Smooth muscle cell (in vitro differentiated cells): ENCODE measurements around the gene PROM2. TPM values are rescaled to one million over a fixed set of nuclear protein-coding genes. Genes with fewer than 3 reads are reported as not detected.
"Not testable (repeated sequence)": the region's sequence is repeated elsewhere in the genome, so short reads cannot be mapped to it uniquely, and the experiment has no call there.

Experiments used
- DNase-seq: peaks from one replicate; lab custom pipeline; 2025; ENCODE audit not compliant: unreplicated experiment; lab: John Stamatoyannopoulos, UW
- H2AFZ ChIP-seq: fragments of 200-600 bp; sonication (generic); 2 replicates; pipeline ENCODE4 v1.6.0; 2016; ENCODE audit warnings: antibody characterized with exemption, low read depth, mild to moderate bottlenecking
- H3F3A ChIP-seq: fragments of 200-600 bp; sonication (generic); 2 replicates; pipeline ENCODE4 v1.6.0; 2017; ENCODE audit warnings: antibody characterized with exemption, low read depth
- H3K27ac ChIP-seq: fragments of 200-600 bp; sonication (generic); 2 replicates; pipeline ENCODE4 v1.5.1; 2016; ENCODE audit warnings: low read depth, mild to moderate bottlenecking
- H3K27me3 ChIP-seq: fragments of 200-600 bp; sonication (generic); 2 replicates; pipeline ENCODE4 v1.6.1; 2016; ENCODE audit warnings: low read depth, mild to moderate bottlenecking
- H3K36me3 ChIP-seq: fragments of 200-600 bp; sonication (generic); 2 replicates; pipeline ENCODE4 v1.5.1; 2016; ENCODE audit warnings: low read depth
- H3K4me1 ChIP-seq: fragments of 200-600 bp; sonication (generic); 2 replicates; pipeline ENCODE4 v1.5.1; 2016; ENCODE audit warnings: low read depth
- H3K4me2 ChIP-seq: fragments of 200-600 bp; sonication (generic); 2 replicates; pipeline ENCODE4 v1.6.0; 2016; ENCODE audit warnings: mild to moderate bottlenecking
- H3K4me3 ChIP-seq: fragments of 200-600 bp; sonication (generic); 2 replicates; pipeline ENCODE4 v1.5.1; 2016; ENCODE audit warnings: mild to moderate bottlenecking
- H3K79me2 ChIP-seq: fragments of 200-600 bp; sonication (generic); 2 replicates; pipeline ENCODE4 v1.6.0; 2016; ENCODE audit warnings: low read depth, mild to moderate bottlenecking
- H3K9ac ChIP-seq: fragments of 200-600 bp; sonication (generic); 2 replicates; pipeline ENCODE4 v1.6.0; 2016; ENCODE audit warnings: low read depth
- H3K9me3 ChIP-seq: fragments of 200-600 bp; sonication (generic); replicated peaks from 2 replicates; pipeline ENCODE4 v1.5.1; 2016; ENCODE audit warnings: low read depth
- H4K20me1 ChIP-seq: fragments of 200-600 bp; sonication (generic); 2 replicates; pipeline ENCODE4 v1.6.0; 2016; ENCODE audit warnings: low read depth
- WGBS: methylation state at CpG from one replicate; pipeline ENCODE4 v1.1.7; 2016; ENCODE audit warnings: low lambda C conversion rate; 5-methylcytosine and 5-hydroxymethylcytosine counted together
- polyA plus RNA-seq: library from polyadenylated mRNA; unstranded; fragments of >200 nt; fragmentation: Nextera tagmentation; extraction: Ambion mirVana; gene quantifications from 2 replicates; pipeline ENCODE4 v1.2.1, GENCODE V29; 2016
- total RNA-seq: library from RNA; depleted of rRNA; stranded (reverse); fragments of >200 nt; gene quantifications from 2 replicates; pipeline ENCODE4 v1.2.3, GENCODE V29; 2014
- TF ChIP-seq, protein P1 (sequence below): fragments of 200-600 bp; sonication (generic); IDR thresholded peaks from 2 replicates; pipeline ENCODE4 v1.5.1; 2017; ENCODE audit warnings: borderline replicate concordance, mild to moderate bottlenecking, antibody characterized with exemption; ENCODE audit not compliant: insufficient read depth, poor library complexity, severe bottlenecking

PROM2 gene
- total and polyA plus RNA-seq, 2 experiments from 2014 or later, result 0.70 to 4.2 TPM

DNA sequence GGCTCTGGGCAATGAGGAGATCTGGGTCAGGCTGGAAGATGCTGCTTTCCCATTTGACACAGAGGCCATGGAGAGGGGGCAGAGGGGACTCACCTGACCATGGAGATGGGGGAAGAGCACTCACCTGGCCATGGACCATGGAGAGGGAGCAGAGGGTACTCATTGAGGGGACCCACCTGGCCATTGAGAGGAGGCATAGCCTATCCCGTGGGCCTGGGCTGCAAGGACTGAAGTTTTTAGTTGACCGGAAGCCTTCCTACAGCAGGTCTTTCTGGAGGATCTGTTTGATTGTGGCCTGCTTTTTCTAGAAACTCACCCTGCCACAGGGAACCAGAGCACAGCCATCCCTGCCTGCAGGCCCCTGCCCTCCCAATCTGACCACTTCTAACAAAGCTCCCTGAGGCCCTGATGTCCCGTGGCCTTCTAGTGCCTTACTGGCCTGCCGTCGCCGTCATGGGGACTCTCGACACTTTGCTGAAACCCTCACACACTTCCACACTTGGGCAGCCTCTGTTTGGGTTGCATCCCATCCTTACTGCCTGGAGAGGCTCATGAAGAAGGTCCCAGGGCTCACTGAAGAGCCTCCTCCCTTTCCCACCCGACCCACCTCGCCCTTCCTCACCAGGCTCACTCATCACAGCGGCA, 5.1 kb upstream of the PROM2 start:
- H3K27me3 ChIP-seq, result no peaks in the 10 kb centered on the region
- H3K4me1 ChIP-seq, result no peaks in the 10 kb centered on the region
- 93% methylated on average over 10 of the region's 10 CpGs for WGBS
- no peaks in the 10 kb centered on the region for H3F3A ChIP-seq
- H3K4me2 ChIP-seq, result no peak overlapping the region
- no peak overlapping the region for H3K4me3 ChIP-seq
- H3K27ac ChIP-seq, result no peak overlapping the region
- no peak for DNase-seq
- no peaks in the 10 kb centered on the region for H3K9me3 ChIP-seq
- H3K79me2 ChIP-seq, result no peaks in the 10 kb centered on the region
- H4K20me1 ChIP-seq, result no peaks in the 10 kb centered on the region
- H3K9ac ChIP-seq, result no peak overlapping the region
- H2AFZ ChIP-seq, result no peak overlapping the region
- TF ChIP-seq, protein P1, sequence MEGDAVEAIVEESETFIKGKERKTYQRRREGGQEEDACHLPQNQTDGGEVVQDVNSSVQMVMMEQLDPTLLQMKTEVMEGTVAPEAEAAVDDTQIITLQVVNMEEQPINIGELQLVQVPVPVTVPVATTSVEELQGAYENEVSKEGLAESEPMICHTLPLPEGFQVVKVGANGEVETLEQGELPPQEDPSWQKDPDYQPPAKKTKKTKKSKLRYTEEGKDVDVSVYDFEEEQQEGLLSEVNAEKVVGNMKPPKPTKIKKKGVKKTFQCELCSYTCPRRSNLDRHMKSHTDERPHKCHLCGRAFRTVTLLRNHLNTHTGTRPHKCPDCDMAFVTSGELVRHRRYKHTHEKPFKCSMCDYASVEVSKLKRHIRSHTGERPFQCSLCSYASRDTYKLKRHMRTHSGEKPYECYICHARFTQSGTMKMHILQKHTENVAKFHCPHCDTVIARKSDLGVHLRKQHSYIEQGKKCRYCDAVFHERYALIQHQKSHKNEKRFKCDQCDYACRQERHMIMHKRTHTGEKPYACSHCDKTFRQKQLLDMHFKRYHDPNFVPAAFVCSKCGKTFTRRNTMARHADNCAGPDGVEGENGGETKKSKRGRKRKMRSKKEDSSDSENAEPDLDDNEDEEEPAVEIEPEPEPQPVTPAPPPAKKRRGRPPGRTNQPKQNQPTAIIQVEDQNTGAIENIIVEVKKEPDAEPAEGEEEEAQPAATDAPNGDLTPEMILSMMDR, result no peak
- no peaks in the 10 kb centered on the region for H3K36me3 ChIP-seq

DNA sequence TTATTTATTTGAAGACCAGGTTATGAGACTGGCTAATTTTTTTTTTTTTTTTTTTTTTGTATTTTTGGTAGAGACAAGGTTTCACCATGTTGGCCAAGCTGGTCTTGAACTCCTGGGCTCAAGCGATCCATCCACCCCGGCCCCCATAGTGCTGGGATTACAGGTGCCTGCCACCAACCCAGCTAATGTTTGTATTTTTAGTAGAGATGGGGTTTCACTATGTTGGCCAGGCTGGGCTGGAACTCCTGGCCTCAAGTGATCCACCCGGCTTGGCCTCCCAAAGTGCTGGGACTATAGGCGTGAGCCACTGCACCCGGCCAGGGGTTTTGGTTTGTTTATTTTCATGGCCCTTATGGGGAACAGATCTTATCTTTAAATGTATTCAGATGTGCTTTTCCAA, 4.5 kb upstream of the PROM2 start:
- H3K36me3 ChIP-seq, H3F3A ChIP-seq, H2AFZ ChIP-seq, H3K27ac ChIP-seq, H4K20me1 ChIP-seq, H3K4me1 ChIP-seq, DNase-seq, H3K4me3 ChIP-seq, H3K27me3 ChIP-seq, H3K9me3 ChIP-seq, H3K79me2 ChIP-seq, H3K9ac ChIP-seq, H3K4me2 ChIP-seq: not testable (repeated sequence)
- WGBS, result 94% methylated on average over 5 of the region's 5 CpGs

DNA sequence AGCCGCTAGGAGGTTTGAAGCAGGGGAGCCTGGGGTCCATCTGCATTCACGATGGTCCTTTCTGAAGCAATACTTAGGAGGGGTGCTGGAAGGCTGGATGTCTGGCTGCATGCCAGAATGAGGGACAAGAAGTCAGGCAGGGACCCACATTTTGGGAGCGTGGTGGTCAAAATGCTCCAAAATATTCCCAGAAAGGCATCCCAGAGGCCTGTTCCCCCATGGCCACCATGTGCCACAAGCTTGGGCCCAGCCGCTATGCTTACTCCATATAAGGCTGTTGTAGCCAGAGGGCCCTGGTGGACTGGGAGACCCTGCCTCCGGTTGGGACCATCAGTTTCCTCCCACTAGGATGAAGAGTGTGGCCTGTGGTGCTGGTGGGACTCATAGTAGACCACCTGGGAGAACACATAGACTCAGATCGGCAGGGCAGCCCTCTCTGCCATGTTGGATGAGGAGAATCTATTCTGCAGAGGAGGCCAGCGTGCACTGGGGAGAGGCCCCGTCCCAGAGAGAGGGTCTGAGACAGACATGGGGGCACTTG, 3.6 kb upstream of the PROM2 start:
- H3K36me3 ChIP-seq, result no peaks in the 10 kb centered on the region
- no peak overlapping the region for H3K4me3 ChIP-seq
- no peak overlapping the region for H3K9ac ChIP-seq
- no peak for DNase-seq
- 93% methylated on average over 8 of the region's 8 CpGs for WGBS
- no peaks in the 10 kb centered on the region for H3K27me3 ChIP-seq
- H3K27ac ChIP-seq, result no peak overlapping the region
- H2AFZ ChIP-seq, result no peak overlapping the region
- no peaks in the 10 kb centered on the region for H3F3A ChIP-seq
- H3K79me2 ChIP-seq, result no peaks in the 10 kb centered on the region
- H4K20me1 ChIP-seq, result no peaks in the 10 kb centered on the region
- H3K4me2 ChIP-seq, result no peak overlapping the region
- H3K4me1 ChIP-seq, result no peaks in the 10 kb centered on the region
- no peaks in the 10 kb centered on the region for H3K9me3 ChIP-seq
- TF ChIP-seq, protein P1, result no peak

DNA sequence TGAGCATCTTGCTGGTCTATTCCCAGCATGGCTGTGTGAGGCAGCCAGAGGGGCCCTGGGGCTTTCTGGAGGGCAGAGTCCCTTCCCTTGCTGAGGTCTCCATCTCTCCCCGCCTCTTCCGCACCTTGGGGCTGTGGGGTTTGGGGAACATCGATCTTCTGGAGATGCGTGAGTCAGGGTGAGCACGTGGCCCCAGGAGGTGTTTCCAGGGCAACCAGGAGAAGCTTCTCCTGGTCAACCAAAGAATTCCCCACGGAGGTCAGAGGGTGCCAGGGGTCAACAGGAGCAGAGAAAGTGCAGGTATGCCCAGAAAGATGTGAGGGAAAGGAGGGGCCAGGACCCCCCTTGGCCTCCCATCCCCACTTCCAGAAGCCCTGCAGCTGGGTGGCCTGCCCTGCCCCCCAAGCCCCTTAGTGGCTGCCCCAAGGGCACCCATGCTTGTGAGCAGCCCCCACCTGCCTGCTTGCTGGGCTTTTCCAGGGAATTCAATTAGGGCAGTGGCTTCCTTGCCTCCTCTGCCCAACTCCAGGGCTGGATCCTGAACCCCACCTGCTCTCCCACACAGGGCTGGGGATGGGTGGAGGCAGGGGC, 2.8 kb upstream of the PROM2 start:
- 75% methylated on average over 6 of the region's 6 CpGs for WGBS
- Histone ChIP-seq H3F3A (no peaks in the 10 kb centered on the region), H3K9me3 (no peaks in the 10 kb centered on the region), H3K9ac (no peak overlapping the region), H3K4me1 (no peaks in the 10 kb centered on the region), H2AFZ (no peak overlapping the region), H3K27me3 (no peaks in the 10 kb centered on the region), H3K36me3 (no peaks in the 10 kb centered on the region), H3K4me3 (no peak overlapping the region), H3K27ac (no peak overlapping the region), H4K20me1 (no peaks in the 10 kb centered on the region), H3K79me2 (no peaks in the 10 kb centered on the region), H3K4me2 (no peak overlapping the region)
- DNase-seq, result no peak
- TF ChIP-seq, protein P1, result no peak
